Smooth muscle cell (in vitro differentiated cells): ENCODE measurements around the gene SPATS2L. TPM values are rescaled to one million over a fixed set of nuclear protein-coding genes. Genes with fewer than 3 reads are reported as not detected.

Source experiments
- DNase-seq: peaks from one replicate; lab custom pipeline; 2025; ENCODE audit not compliant: unreplicated experiment; lab: John Stamatoyannopoulos, UW
- H2AFZ ChIP-seq: fragments of 200-600 bp; sonication (generic); 2 replicates; pipeline ENCODE4 v1.6.0; 2016; ENCODE audit warnings: antibody characterized with exemption, low read depth, mild to moderate bottlenecking
- H3F3A ChIP-seq: fragments of 200-600 bp; sonication (generic); 2 replicates; pipeline ENCODE4 v1.6.0; 2017; ENCODE audit warnings: antibody characterized with exemption, low read depth
- H3K27ac ChIP-seq: fragments of 200-600 bp; sonication (generic); 2 replicates; pipeline ENCODE4 v1.5.1; 2016; ENCODE audit warnings: low read depth, mild to moderate bottlenecking
- H3K27me3 ChIP-seq: fragments of 200-600 bp; sonication (generic); 2 replicates; pipeline ENCODE4 v1.6.1; 2016; ENCODE audit warnings: low read depth, mild to moderate bottlenecking
- H3K36me3 ChIP-seq: fragments of 200-600 bp; sonication (generic); 2 replicates; pipeline ENCODE4 v1.5.1; 2016; ENCODE audit warnings: low read depth
- H3K4me1 ChIP-seq: fragments of 200-600 bp; sonication (generic); 2 replicates; pipeline ENCODE4 v1.5.1; 2016; ENCODE audit warnings: low read depth
- H3K4me2 ChIP-seq: fragments of 200-600 bp; sonication (generic); 2 replicates; pipeline ENCODE4 v1.6.0; 2016; ENCODE audit warnings: mild to moderate bottlenecking
- H3K4me3 ChIP-seq: fragments of 200-600 bp; sonication (generic); 2 replicates; pipeline ENCODE4 v1.5.1; 2016; ENCODE audit warnings: mild to moderate bottlenecking
- H3K79me2 ChIP-seq: fragments of 200-600 bp; sonication (generic); 2 replicates; pipeline ENCODE4 v1.6.0; 2016; ENCODE audit warnings: low read depth, mild to moderate bottlenecking
- H3K9ac ChIP-seq: fragments of 200-600 bp; sonication (generic); 2 replicates; pipeline ENCODE4 v1.6.0; 2016; ENCODE audit warnings: low read depth
- H3K9me3 ChIP-seq: fragments of 200-600 bp; sonication (generic); replicated peaks from 2 replicates; pipeline ENCODE4 v1.5.1; 2016; ENCODE audit warnings: low read depth
- H4K20me1 ChIP-seq: fragments of 200-600 bp; sonication (generic); 2 replicates; pipeline ENCODE4 v1.6.0; 2016; ENCODE audit warnings: low read depth
- WGBS: methylation state at CpG from one replicate; pipeline ENCODE4 v1.1.7; 2016; ENCODE audit warnings: low lambda C conversion rate; 5-methylcytosine and 5-hydroxymethylcytosine counted together
- polyA plus RNA-seq: library from polyadenylated mRNA; unstranded; fragments of >200 nt; fragmentation: Nextera tagmentation; extraction: Ambion mirVana; gene quantifications from 2 replicates; pipeline ENCODE4 v1.2.1, GENCODE V29; 2016
- total RNA-seq: library from RNA; depleted of rRNA; stranded (reverse); fragments of >200 nt; gene quantifications from 2 replicates; pipeline ENCODE4 v1.2.3, GENCODE V29; 2014
- TF ChIP-seq, protein P1 (sequence below): fragments of 200-600 bp; sonication (generic); IDR thresholded peaks from 2 replicates; pipeline ENCODE4 v1.5.1; 2017; ENCODE audit warnings: borderline replicate concordance, mild to moderate bottlenecking, antibody characterized with exemption; ENCODE audit not compliant: insufficient read depth, poor library complexity, severe bottlenecking

Gene SPATS2L
- total and polyA plus RNA-seq, 2 experiments from 2014 or later = 356 to 432 TPM

DNA sequence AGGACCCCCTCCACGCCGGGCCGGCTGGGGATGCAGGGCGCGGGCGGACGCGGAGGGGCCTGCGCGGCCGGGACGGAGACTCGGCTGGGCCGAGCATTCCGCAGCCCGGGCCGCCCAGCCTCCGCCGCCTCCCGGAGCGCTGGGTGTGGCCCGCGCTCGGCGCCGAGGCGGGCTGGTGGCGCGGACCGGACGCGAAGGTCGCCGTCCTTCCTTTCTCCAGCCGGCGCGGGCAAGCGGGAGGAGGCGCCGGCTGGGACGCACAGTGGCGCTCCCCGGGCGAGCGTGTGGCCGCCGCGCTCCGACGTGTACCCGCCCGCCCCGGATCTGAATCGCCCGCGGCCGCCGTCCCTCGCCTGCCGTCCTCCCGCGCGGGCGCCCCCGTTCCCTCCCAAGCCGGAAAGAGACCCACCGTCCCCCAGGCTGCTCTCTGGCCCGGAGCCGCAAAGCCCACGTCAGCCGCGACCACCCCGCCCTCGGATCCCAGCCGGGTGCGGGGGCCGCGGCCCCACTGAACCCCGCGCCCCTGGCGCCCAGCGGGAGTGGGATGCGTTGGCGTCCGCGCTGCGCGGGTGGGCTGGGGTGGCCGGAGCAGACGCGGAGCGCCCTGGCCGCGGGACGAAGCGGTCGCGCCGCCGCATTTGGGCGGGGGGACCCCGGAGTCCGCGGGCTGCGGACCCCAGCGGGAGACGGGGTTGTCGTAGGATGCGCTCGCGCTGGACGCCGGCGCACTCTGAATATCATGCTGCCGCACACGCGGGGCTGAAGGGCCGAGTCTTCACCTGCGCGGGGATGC, 634 bp downstream of the SPATS2L start:
- Histone ChIP-seq H3K79me2 (peaks cover 72% of the 10 kb centered on the region), H3K4me1 (peaks cover 39% of the 10 kb centered on the region)

DNA sequence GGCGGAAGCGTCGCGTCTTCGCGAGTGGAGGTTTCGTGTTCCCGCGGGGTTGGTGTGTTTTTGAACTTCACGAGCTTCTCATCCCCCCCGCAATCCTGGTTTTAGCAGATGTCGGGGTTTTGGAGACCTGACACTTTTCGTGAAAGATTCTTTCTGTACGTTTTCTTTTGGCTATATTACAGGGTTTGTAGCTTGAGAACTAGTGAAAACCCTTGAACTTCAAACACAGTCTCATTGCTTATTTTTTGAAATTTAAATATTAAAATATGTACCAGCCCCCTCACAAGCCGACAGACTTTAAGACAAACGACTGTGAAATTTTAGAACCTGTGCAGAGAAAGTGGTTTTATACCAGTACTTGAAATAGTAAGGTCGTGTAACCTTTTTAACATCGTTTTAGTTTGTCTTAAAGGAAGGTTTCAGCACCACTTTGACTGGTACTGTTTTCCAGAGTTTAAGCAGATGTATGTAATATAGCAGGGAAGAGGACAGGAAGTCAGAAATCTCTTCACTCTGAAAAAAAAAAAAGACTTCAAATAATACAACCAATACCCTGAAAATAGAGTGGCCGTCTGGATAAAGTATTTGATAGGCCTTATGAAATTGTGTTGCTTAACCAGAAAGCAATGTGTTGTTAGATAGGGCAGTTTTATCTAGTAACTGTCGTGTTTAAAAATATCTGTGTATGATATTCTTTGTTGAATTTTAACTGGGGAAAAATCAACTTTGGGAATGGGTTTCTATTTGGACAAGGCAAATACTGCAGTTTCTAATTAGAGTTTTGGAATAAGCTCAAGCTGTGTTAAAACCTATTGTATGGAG, 1.4 kb downstream of the SPATS2L start:
- Histone ChIP-seq H3K27me3 (no peaks in the 10 kb centered on the region), H3K36me3 (no peaks in the 10 kb centered on the region), H4K20me1 (peaks cover 46% of the 10 kb centered on the region), H3K27ac (peak overlapping the region; percentile 78), H3K4me1 (peaks cover 39% of the 10 kb centered on the region), H3K9ac (peak overlapping the region; percentile 78), H3F3A (peaks cover 12% of the 10 kb centered on the region), H3K4me3 (peak overlapping the region; percentile 89), H3K4me2 (peak overlapping the region; percentile 98), H2AFZ (peak overlapping the region; percentile 56), H3K9me3 (no peaks in the 10 kb centered on the region), H3K79me2 (peaks cover 80% of the 10 kb centered on the region)
- DNase-seq = no peak
- under 1% methylated on average over 20 of the region's 20 CpGs for WGBS
- TF ChIP-seq, protein P1, sequence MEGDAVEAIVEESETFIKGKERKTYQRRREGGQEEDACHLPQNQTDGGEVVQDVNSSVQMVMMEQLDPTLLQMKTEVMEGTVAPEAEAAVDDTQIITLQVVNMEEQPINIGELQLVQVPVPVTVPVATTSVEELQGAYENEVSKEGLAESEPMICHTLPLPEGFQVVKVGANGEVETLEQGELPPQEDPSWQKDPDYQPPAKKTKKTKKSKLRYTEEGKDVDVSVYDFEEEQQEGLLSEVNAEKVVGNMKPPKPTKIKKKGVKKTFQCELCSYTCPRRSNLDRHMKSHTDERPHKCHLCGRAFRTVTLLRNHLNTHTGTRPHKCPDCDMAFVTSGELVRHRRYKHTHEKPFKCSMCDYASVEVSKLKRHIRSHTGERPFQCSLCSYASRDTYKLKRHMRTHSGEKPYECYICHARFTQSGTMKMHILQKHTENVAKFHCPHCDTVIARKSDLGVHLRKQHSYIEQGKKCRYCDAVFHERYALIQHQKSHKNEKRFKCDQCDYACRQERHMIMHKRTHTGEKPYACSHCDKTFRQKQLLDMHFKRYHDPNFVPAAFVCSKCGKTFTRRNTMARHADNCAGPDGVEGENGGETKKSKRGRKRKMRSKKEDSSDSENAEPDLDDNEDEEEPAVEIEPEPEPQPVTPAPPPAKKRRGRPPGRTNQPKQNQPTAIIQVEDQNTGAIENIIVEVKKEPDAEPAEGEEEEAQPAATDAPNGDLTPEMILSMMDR = no peak

More for the DNA sequence above, 634 bp downstream of the SPATS2L start:
- peak overlapping the region; percentile 98 for H3K4me2 ChIP-seq
- TF ChIP-seq, protein P1 = no peak
- peak overlapping the region; percentile 89 for H3K4me3 ChIP-seq
- under 1% methylated on average over 90 of the region's 120 CpGs for WGBS
- peak overlapping the region; percentile 78 for H3K9ac ChIP-seq
- H3F3A ChIP-seq = peaks cover 12% of the 10 kb centered on the region
- no peak for DNase-seq
- H3K27ac ChIP-seq = peak overlapping the region; percentile 78
- H3K9me3 ChIP-seq = no peaks in the 10 kb centered on the region
- H4K20me1 ChIP-seq = peaks cover 38% of the 10 kb centered on the region
- no peaks in the 10 kb centered on the region for H3K27me3 ChIP-seq
- peak overlapping the region; percentile 56 for H2AFZ ChIP-seq
- H3K36me3 ChIP-seq = no peaks in the 10 kb centered on the region

DNA sequence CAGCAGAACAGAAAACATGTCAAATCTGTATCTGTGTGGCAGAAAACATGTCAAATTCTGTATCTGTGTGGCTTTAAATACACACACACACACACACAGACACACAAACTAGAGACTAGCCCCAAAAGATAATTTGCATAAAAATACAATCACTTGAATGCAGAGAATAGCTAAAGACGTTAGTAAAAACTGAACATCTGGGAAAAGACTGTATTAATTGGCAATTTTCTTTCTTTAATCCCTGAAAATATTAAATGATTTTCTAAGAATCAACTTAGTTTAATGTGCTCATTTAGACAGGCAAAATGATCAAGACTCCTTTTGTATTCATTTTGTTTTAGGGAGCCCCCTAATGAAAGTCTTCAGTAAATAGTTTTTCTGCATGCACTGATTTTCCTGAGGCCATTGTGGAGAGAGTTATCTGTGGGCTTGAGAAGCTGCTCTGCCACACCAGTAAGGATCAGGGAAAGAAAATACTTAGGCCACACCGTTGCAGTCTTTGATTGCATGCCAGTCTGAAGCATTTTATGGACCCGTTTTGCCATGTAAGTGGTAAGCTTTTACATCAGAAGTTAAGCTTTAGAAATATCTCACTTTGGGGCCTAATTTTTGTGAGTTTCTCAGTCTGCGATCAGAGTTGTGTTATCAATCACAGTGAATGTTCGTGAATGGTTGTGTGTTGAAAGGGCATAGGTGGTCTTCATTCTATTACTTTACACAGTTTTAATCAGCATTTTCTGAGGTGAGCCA, 2.2 kb downstream of the SPATS2L start:
- Histone ChIP-seq H3K79me2 (peaks cover 86% of the 10 kb centered on the region), H3K36me3 (no peaks in the 10 kb centered on the region), H3K4me1 (peaks cover 39% of the 10 kb centered on the region), H4K20me1 (peaks cover 54% of the 10 kb centered on the region), H2AFZ (no peak overlapping the region), H3K4me3 (peak overlapping the region; percentile 89), H3K9me3 (no peaks in the 10 kb centered on the region), H3K27me3 (no peaks in the 10 kb centered on the region), H3F3A (peaks cover 12% of the 10 kb centered on the region), H3K27ac (peak overlapping the region; percentile 78), H3K9ac (peak overlapping the region; percentile 78), H3K4me2 (peak overlapping the region; percentile 98)
- TF ChIP-seq, protein P1 = peak; percentile 7
- 19% methylated on average over 5 of the region's 5 CpGs for WGBS
- DNase-seq = no peak
